Osteoblast (primary cell): ENCODE measurements around the gene LRRC8D. TPM values are rescaled to one million over a fixed set of nuclear protein-coding genes. Genes with fewer than 3 reads are reported as not detected.

ENCODE experiments used
- DNase-seq: peaks from one replicate; pipeline ENCODE4 v3.0.0; 2011; ENCODE audit warnings: low spot score, mixed read lengths; ENCODE audit not compliant: insufficient read length; ENCODE audit errors: missing footprints
- H2AFZ ChIP-seq: 2 replicates; pipeline ENCODE4 v1.6.0; 2011; ENCODE audit warnings: mild to moderate bottlenecking, low read length
- H3K27ac ChIP-seq: 2 replicates; pipeline ENCODE4 v1.5.1; 2011; ENCODE audit warnings: mild to moderate bottlenecking, low read depth, low read length, moderate library complexity
- H3K27me3 ChIP-seq: 2 replicates; pipeline ENCODE4 v1.6.0; 2012; ENCODE audit warnings: mild to moderate bottlenecking, control low read depth, inconsistent platforms, low read length, moderate library complexity; ENCODE audit not compliant: insufficient read depth
- H3K36me3 ChIP-seq: 2 replicates; pipeline ENCODE4 v1.5.1; 2011; ENCODE audit warnings: mild to moderate bottlenecking, low read length, control low read depth, moderate library complexity; ENCODE audit not compliant: insufficient read depth
- H3K4me1 ChIP-seq: 2 replicates; pipeline ENCODE4 v1.5.1; 2011; ENCODE audit warnings: mild to moderate bottlenecking, low read length, control low read depth, moderate library complexity; ENCODE audit not compliant: insufficient read depth
- H3K4me2 ChIP-seq: 2 replicates; pipeline ENCODE4 v1.6.0; 2011; ENCODE audit warnings: mild to moderate bottlenecking, low read length; ENCODE audit not compliant: insufficient read depth
- H3K4me3 ChIP-seq: fragments of 200-600 bp; sonication (generic); 3 replicates; pipeline ENCODE4 v1.5.1; 2012; ENCODE audit warnings: mild to moderate bottlenecking, low read length, inconsistent platforms; ENCODE audit not compliant: insufficient read depth
- H3K79me2 ChIP-seq: 2 replicates; pipeline ENCODE4 v1.6.0; 2012; ENCODE audit warnings: mild to moderate bottlenecking, low read length, control low read depth, inconsistent platforms; ENCODE audit not compliant: insufficient read depth
- H3K9me3 ChIP-seq: 2 replicates; pipeline ENCODE4 v1.5.1; 2011; ENCODE audit warnings: low read depth, low read length, control low read depth
- H4K20me1 ChIP-seq: 2 replicates; pipeline ENCODE4 v1.6.0; 2012; ENCODE audit warnings: mild to moderate bottlenecking, low read length, control low read depth; ENCODE audit not compliant: insufficient read depth
- CTCF ChIP-seq: IDR thresholded peaks from 2 replicates; pipeline ENCODE4 v1.5.1; 2011; ENCODE audit warnings: mild to moderate bottlenecking, low read depth, low read length, moderate library complexity; ENCODE audit errors: extremely low read depth
- total RNA-seq: library from RNA; depleted of rRNA; stranded (reverse); fragments of >200 nt; gene quantifications from 2 replicates; pipeline ENCODE4 v1.2.3, GENCODE V29; 2012

The LRRC8D gene
- total RNA-seq, 1 donor, result 30.4 TPM

- Histone ChIP-seq H3K27me3 (no peaks in the 10 kb centered on the region), H4K20me1 (no peaks in the 10 kb centered on the region), H3K9me3 (no peaks in the 10 kb centered on the region), H3K4me2 (peak overlapping the region; percentile 96), H2AFZ (no peak overlapping the region), H3K79me2 (peaks cover 34% of the 10 kb centered on the region), H3K4me3 (peak overlapping the region; percentile 94), H3K27ac (peak overlapping the region; percentile 81), H3K36me3 (no peaks in the 10 kb centered on the region), H3K4me1 (peaks cover 17% of the 10 kb centered on the region)
- TF ChIP-seq CTCF, result no peak
- no peak for DNase-seq
These were observed 24.0 kb downstream of the LRRC8D start for GRCh38 chr1:89844860-89845259.

GRCh38 chr1:89847191-89847729, 26.4 kb downstream of the LRRC8D start:
- peaks cover 49% of the 10 kb centered on the region for H3K79me2 ChIP-seq

DNA sequence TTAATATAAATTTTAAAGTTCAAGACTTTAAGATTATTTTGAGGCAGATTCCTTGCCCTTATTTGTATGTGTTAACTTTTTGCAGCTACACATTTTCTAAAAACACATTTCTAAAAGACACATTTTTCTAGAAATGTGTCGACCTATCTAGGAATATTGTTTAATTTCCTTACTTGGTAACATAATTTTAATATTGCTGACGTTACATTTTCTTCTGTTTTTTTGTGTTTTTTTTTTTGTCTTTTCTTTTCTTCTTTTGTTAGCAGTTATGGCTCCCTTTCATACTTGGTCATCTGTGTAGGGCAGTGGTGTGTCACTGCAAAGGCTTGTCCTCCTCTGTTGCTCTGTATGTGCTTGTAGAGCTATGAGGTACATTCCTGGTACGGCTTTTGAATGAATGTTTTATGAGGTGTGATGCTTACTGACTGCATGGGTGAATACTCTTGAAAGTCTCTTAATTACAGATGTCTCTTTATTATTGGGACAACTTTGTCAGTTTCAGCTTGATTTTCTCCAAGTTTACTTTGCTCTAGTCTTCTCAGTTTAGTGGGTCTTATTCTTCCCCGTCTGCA, 30.1 kb downstream of the LRRC8D start:
- peaks cover 54% of the 10 kb centered on the region for H3K79me2 ChIP-seq
- no peak for TF ChIP-seq CTCF
- no peak overlapping the region for H3K4me3 ChIP-seq
- no peaks in the 10 kb centered on the region for H3K9me3 ChIP-seq
- no peak overlapping the region for H3K27ac ChIP-seq
- no peaks in the 10 kb centered on the region for H3K27me3 ChIP-seq
- H3K4me2 ChIP-seq, result no peak overlapping the region
- H3K36me3 ChIP-seq, result peaks cover 13% of the 10 kb centered on the region
- H2AFZ ChIP-seq, result no peak overlapping the region
- peaks cover 11% of the 10 kb centered on the region for H3K4me1 ChIP-seq
- H4K20me1 ChIP-seq, result no peaks in the 10 kb centered on the region
- no peak for DNase-seq

More at GRCh38 chr1:89847191-89847729, 26.4 kb downstream of the LRRC8D start:
- no peaks in the 10 kb centered on the region for H4K20me1 ChIP-seq
- no peaks in the 10 kb centered on the region for H3K27me3 ChIP-seq
- H3K36me3 ChIP-seq, result peaks cover under 1% of the 10 kb centered on the region
- H3K27ac ChIP-seq, result no peak overlapping the region
- TF ChIP-seq CTCF, result no peak
- no peak for DNase-seq
- H3K9me3 ChIP-seq, result no peaks in the 10 kb centered on the region
- peak overlapping the region; percentile 18 for H3K4me2 ChIP-seq
- peaks cover 17% of the 10 kb centered on the region for H3K4me1 ChIP-seq
- no peak overlapping the region for H3K4me3 ChIP-seq
- no peak overlapping the region for H2AFZ ChIP-seq

DNA sequence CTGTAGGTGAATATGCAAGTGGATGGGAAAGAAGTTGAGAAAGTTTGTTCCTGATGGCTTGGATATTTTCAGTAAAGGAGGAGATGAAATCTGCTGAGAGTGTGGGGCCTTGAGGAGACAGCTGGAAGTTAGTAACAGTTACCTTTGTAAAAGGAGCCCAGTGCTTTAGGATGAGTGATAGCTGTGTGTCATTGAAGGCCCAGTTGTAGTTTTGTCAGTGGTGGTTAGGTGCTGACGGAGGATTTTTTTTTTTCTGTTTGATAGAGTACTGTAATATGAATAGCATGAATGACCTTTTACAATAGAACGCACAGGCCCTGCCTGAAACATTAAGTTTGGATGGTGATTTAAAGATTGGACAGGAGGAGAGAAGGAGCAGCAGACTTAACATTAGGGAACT, 33.3 kb downstream of the LRRC8D start:
- Histone ChIP-seq H3K27me3 (no peaks in the 10 kb centered on the region), H3K9me3 (no peaks in the 10 kb centered on the region), H3K4me2 (no peak overlapping the region), H3K4me3 (no peak overlapping the region), H3K79me2 (peaks cover 46% of the 10 kb centered on the region), H2AFZ (no peak overlapping the region), H4K20me1 (no peaks in the 10 kb centered on the region), H3K4me1 (peaks cover 14% of the 10 kb centered on the region), H3K27ac (no peak overlapping the region), H3K36me3 (peaks cover 13% of the 10 kb centered on the region)
- TF ChIP-seq CTCF, result no peak
- DNase-seq, result no peak
